Activated B cell treated with CpG ODN at 0.5 μM for 24 hours (primary cell): ENCODE measurements around the gene XPO5. TPM values are rescaled to one million over a fixed set of nuclear protein-coding genes. Genes with fewer than 3 reads are reported as not detected.

Source experiments
- ATAC-seq: fragments of 200-7000 bp; cut with Tn5 transposase; one replicate; pipeline ENCODE4 v1.10.0; 2021; ENCODE audit warnings: low read depth, mild to moderate bottlenecking, moderate library complexity
- CTCF ChIA-PET: fragments of 350-600 bp; sonication (Branson Sonifier 250); formaldehyde crosslinking; loops from one replicate; lab custom pipeline; 2021; ENCODE audit warnings: antibody characterized with exemption; lab: Charles Lee
- POLR2A ChIA-PET: fragments of 350-600 bp; sonication (Branson Sonifier 250); formaldehyde crosslinking; loops from one replicate; lab custom pipeline; 2021; ENCODE audit warnings: antibody characterized with exemption; lab: Charles Lee
- DNase-seq: peaks from one replicate; pipeline ENCODE4 v3.0.0; 2022
- H3K27ac Mint-ChIP-seq: one replicate; pipeline ENCODE4 v1.8.0; 2020; ENCODE audit warnings: mixed read lengths
- H3K27me3 Mint-ChIP-seq: one replicate; pipeline ENCODE4 v1.8.0; 2021; ENCODE audit warnings: mixed read lengths
- H3K36me3 Mint-ChIP-seq: one replicate; pipeline ENCODE4 v1.8.0; 2021; ENCODE audit warnings: low read depth, mixed read lengths
- H3K4me1 Mint-ChIP-seq: one replicate; pipeline ENCODE4 v1.8.0; 2021; ENCODE audit warnings: mixed read lengths
- H3K4me3 Mint-ChIP-seq: one replicate; pipeline ENCODE4 v1.8.0; 2020; ENCODE audit warnings: mild to moderate bottlenecking, mixed read lengths
- H3K9me3 Mint-ChIP-seq: one replicate; pipeline ENCODE4 v1.8.0; 2020; ENCODE audit warnings: mixed read lengths
- intact Hi-C: fragments of 100-400 bp; cut with micrococcal nuclease; formaldehyde crosslinking; loops from one replicate; pipeline ENCODE4 v1.15.1; 2024
- total RNA-seq: library from RNA; stranded (reverse); gene quantifications from 2 replicates; pipeline ENCODE4 v1.2.3, GENCODE V29; 2022
- TF ChIP-seq, protein P1 (sequence below): fragments of 200-600 bp; IDR thresholded peaks from one replicate; pipeline ENCODE4 v1.8.0; 2022; ENCODE audit warnings: antibody characterized with exemption, mild to moderate bottlenecking

XPO5 gene
- total RNA-seq, 1 donor from 2014 or later: 59.4 TPM

DNA sequence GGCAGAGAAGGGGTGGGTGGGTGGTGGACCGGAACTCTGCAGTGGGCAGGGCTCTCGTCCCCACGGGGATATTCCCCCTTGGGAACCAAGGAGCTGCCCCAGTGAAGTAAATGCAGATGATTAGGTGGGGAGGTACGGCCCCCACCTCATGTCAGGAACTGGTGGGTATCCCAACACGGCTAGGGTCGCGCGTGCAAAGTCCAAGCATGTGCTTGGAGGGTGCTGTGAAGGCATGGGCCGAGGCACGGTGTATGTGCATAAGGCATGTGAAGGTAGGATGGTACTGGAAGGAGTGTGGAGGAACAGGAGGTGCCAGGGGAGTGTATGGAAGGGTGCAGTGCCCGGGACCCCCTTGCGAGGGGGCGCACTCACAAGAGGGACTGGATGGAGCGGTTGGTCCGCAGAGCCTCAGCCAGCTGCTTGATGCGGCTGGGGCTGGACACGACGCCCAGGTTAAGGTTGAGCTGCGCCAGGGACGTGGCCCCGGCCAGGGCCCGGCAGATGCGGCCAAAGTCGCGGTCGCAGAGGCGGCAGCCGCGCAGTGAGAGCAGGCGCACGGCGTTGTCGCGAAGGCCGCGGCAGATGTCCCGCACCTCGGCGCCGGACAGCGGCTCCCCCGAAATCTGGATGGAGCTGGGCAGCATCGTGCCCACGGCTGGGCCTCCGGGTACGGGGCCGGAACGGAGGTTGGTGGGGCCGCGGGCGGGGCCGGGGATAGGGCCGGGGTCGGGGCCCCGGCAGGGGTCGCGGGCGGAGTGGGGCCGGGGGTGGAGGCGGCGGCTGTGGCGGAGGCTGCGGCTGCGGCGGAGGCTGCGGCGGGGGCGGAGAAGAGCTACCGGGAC lies 66.5 kb downstream of the XPO5 start:
- Mint-ChIP-seq H3K4me3 (peak overlapping the region; percentile 81), H3K9me3 (no peaks in the 10 kb centered on the region), H3K4me1 (peaks cover 27% of the 10 kb centered on the region), H3K27ac (peak overlapping the region; percentile 59), H3K36me3 (peaks cover 48% of the 10 kb centered on the region), H3K27me3 (peaks cover 9% of the 10 kb centered on the region)
- ChIA-PET POLR2A (interaction anchor here (0.5 to 1.5 kb wide), 9 partner anchors 8 to 764 kb away, joined by 3 to 15 read pairs (median 4); partner anchors contain the start of genes ABCC10, CNPY3, CUL7 and TBCC), CTCF (interaction anchor here (1.4 kb wide), 1 partner anchor 9 kb away, joined by 4 read pairs; no protein-coding TSS in a partner anchor)
- DNase-seq: peak; percentile 35
- intact Hi-C loops: loop anchor here (5.0 kb wide), 1 partner anchor 142 kb away; the partner anchor contains the start of gene ZNF318
- peak; percentile 0 for ATAC-seq
- TF ChIP-seq, protein P1, sequence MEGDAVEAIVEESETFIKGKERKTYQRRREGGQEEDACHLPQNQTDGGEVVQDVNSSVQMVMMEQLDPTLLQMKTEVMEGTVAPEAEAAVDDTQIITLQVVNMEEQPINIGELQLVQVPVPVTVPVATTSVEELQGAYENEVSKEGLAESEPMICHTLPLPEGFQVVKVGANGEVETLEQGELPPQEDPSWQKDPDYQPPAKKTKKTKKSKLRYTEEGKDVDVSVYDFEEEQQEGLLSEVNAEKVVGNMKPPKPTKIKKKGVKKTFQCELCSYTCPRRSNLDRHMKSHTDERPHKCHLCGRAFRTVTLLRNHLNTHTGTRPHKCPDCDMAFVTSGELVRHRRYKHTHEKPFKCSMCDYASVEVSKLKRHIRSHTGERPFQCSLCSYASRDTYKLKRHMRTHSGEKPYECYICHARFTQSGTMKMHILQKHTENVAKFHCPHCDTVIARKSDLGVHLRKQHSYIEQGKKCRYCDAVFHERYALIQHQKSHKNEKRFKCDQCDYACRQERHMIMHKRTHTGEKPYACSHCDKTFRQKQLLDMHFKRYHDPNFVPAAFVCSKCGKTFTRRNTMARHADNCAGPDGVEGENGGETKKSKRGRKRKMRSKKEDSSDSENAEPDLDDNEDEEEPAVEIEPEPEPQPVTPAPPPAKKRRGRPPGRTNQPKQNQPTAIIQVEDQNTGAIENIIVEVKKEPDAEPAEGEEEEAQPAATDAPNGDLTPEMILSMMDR: no peak

DNA sequence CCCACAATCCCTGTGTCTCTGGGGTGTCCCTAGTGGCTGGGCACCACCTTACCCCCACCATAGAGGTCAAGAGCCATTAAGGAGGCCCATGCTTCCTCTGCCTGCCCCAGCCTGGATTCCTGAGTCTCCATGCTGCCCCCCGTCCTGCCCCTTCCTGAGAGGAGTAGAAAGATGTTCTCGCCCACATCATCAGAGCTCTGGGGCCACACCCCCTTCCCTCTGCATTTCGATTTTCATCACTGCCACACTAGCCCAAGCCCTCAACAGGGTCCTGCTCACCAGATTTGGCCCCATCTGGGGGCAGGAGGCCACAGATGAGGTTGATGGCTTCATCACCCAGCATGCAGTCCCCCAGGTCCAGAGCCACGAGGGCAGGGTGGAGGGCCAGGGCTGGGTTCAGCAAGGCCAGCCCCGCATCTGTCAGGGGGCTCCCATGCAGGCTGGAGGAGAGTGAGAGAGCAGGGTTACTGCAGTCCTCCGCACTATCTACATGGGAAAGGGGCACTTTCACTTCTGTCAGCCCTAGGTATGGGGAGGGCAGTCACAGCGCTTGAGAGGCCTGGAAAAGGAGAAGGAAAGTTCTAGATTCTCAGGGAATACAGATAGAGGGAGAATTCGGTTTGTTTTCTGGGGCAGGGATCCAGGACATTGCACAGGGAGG lies 67.2 kb downstream of the XPO5 start:
- H3K27ac Mint-ChIP-seq: peak overlapping the region; percentile 59
- DNase-seq (no peak), ATAC-seq (no peak)
- peaks cover 25% of the 10 kb centered on the region for H3K4me1 Mint-ChIP-seq
- H3K27me3 Mint-ChIP-seq: peaks cover 9% of the 10 kb centered on the region
- peak overlapping the region; percentile 81 for H3K4me3 Mint-ChIP-seq
- CTCF ChIA-PET: interaction anchor here (1.0 to 3.6 kb wide), 4 partner anchors 8 to 54 kb away, joined by 3 to 33 read pairs (median 8); partner anchors contain the start of genes DLK2, POLR1C and YIPF3
- H3K36me3 Mint-ChIP-seq: peaks cover 52% of the 10 kb centered on the region
- POLR2A ChIA-PET: interaction anchor here (3.2 kb wide), 1 partner anchor 8 kb away, joined by 15 read pairs; the partner anchor contains the start of genes POLR1C and YIPF3
- no peaks in the 10 kb centered on the region for H3K9me3 Mint-ChIP-seq
- TF ChIP-seq, protein P1: no peak
- intact Hi-C loops: loop anchor here (5.0 kb wide), 1 partner anchor 141 kb away; the partner anchor contains the start of gene ZNF318

DNA sequence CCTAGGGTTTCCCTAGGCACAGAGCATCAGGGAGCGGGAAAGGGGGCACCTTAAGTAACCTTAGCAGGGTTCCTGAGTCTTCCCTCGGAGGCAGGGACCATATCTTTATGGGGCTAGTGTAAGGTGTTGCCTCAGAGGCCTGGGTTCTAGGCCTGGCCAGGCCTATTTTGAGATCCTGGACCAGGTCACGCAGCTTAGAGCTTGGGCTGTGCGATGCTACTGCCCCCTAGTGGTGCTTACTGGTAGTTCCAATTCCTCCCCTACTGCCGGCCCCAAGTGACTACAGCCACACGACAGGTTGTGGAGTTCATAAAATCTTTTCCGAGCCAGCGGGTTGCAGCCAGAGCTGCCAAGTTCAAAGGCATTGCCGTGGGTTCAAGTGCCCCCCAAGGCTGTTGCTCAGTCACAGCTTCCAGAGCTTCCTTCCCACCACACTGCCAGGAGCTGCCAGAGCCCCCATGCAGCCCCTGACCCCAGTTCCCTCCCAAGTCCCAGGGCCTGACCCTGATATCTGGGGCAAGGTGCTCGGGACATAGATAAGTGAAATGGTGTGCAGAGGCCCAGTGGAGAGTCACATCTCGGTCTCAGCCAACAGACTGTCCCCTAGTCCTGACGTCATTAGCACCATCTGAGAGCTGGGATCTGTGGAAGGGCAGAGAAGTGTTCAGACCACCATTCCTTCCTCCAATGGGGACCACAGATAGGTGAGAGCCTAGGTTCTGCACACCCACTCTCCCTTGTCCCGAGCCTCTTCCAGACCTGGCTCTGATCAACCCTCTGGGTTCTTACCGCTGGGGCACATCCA lies 69.0 kb downstream of the XPO5 start:
- POLR2A ChIA-PET: interaction anchor here (0.6 to 3.2 kb wide), 6 partner anchors 10 to 760 kb away, joined by 3 to 15 read pairs (median 4); partner anchors contain the start of genes POLR1C, TJAP1 and YIPF3

DNA sequence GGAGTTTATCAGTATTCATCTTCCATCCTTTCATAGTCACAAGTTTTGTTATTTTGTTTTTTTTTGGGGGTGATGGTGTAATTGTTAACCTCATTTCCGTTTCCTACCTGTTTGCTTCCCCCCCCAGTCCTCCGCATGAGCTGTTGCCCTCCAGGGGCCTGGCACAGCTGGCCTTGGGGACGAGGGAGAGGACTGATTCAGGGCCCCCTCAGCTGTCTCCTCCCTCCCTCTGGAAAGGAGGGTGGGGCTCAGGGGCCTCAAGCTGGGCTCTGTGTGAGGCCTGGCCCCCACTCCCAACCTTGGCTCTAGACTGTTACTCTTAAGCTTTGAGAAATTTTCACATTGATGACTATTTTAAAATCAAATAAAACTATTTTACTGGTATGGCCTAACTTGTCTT lies 69.7 kb downstream of the XPO5 start:
- TF ChIP-seq, protein P1: no peak
- ChIA-PET CTCF (interaction anchor here (0.7 to 3.6 kb wide), 22 partner anchors 10 to 363 kb away, joined by 3 to 33 read pairs (median 4); partner anchors contain the start of genes ABCC10, CRIP3, DLK2 and DNPH1), POLR2A (interaction anchor here (1.0 to 3.2 kb wide), 5 partner anchors 11 to 759 kb away, joined by 3 to 15 read pairs (median 3); partner anchors contain the start of genes CUL7, POLR1C, TJAP1 and YIPF3)
- no peak overlapping the region for H3K4me3 Mint-ChIP-seq
- ATAC-seq (no peak), DNase-seq (no peak)
- peaks cover 19% of the 10 kb centered on the region for H3K4me1 Mint-ChIP-seq
- no peak overlapping the region for H3K27ac Mint-ChIP-seq
- intact Hi-C loops: loop anchor here (1.0 to 5.0 kb wide), 8 partner anchors 29 to 573 kb away; partner anchors contain the start of genes CRIP3, DLK2, DNPH1 and TJAP1
- H3K36me3 Mint-ChIP-seq: peaks cover 51% of the 10 kb centered on the region
- H3K27me3 Mint-ChIP-seq: peaks cover 9% of the 10 kb centered on the region
- no peaks in the 10 kb centered on the region for H3K9me3 Mint-ChIP-seq

More for the DNA sequence above, 69.0 kb downstream of the XPO5 start:
- peak; percentile 60 for ATAC-seq
- TF ChIP-seq, protein P1: peak; percentile 53
- Mint-ChIP-seq H3K4me1 (peaks cover 19% of the 10 kb centered on the region), H3K4me3 (no peak overlapping the region), H3K36me3 (peaks cover 51% of the 10 kb centered on the region), H3K27ac (no peak overlapping the region), H3K9me3 (no peaks in the 10 kb centered on the region), H3K27me3 (peaks cover 9% of the 10 kb centered on the region)
- CTCF ChIA-PET: interaction anchor here (0.7 to 3.6 kb wide), 20 partner anchors 10 to 364 kb away, joined by 3 to 33 read pairs (median 4); partner anchors contain the start of genes ABCC10, CRIP3, DLK2 and DNPH1
- intact Hi-C loops: loop anchor here (1.0 to 5.0 kb wide), 8 partner anchors 30 to 572 kb away; partner anchors contain the start of genes CRIP3, DLK2, DNPH1 and TJAP1
- peak; percentile 67 for DNase-seq
